NCI-H460 (cell line): ENCODE measurements around the gene CRADD. TPM values are rescaled to one million over a fixed set of nuclear protein-coding genes. Genes with fewer than 3 reads are reported as not detected.

ENCODE experiments used
- DNase-seq: peaks from one replicate; pipeline ENCODE4 v3.0.0-alpha.2; 2016; ENCODE audit warnings: low read depth; ENCODE audit errors: extremely low read depth
- total RNA-seq: library from RNA; depleted of rRNA; stranded (reverse); fragments of >200 nt; shearing (Covaris generic); gene quantifications from 2 replicates; pipeline ENCODE4 v1.2.3, GENCODE V29; 2014

The CRADD gene
- total RNA-seq, 1 experiment from 2014 or later: 20.5 TPM

GRCh38 chr12:93734784-93735183 is 57.6 kb downstream of the CRADD start:
- no peak for DNase-seq

GRCh38 chr12:93736640-93737178 is 59.5 kb downstream of the CRADD start:
- no peak for DNase-seq

- DNase-seq: no peak
These were observed 60.5 kb downstream of the CRADD start for GRCh38 chr12:93737457-93738198.

GRCh38 chr12:93738199-93739058 is 61.3 kb downstream of the CRADD start:
- DNase-seq: no peak

- no peak for DNase-seq
These were observed 63.6 kb downstream of the CRADD start for GRCh38 chr12:93740751-93741150.

GRCh38 chr12:93741659-93742109 is 64.5 kb downstream of the CRADD start:
- no peak for DNase-seq

GRCh38 chr12:93742110-93742934 is 65.1 kb downstream of the CRADD start:
- DNase-seq: peak; percentile 54

GRCh38 chr12:93743229-93743998 is 66.2 kb downstream of the CRADD start:
- DNase-seq: no peak

GRCh38 chr12:93743999-93744689 is 67.0 kb downstream of the CRADD start:
- no peak for DNase-seq

- DNase-seq: no peak
These were observed 68.1 kb downstream of the CRADD start for GRCh38 chr12:93745286-93745685.

- no peak for DNase-seq
These were observed 69.5 kb downstream of the CRADD start for GRCh38 chr12:93746572-93747168.

- DNase-seq: no peak
These were observed 71.7 kb downstream of the CRADD start for GRCh38 chr12:93748672-93749383.

GRCh38 chr12:93749515-93749914 is 72.3 kb downstream of the CRADD start:
- DNase-seq: no peak

- DNase-seq: no peak
These were observed 72.9 kb downstream of the CRADD start for GRCh38 chr12:93750056-93750455.

- no peak for DNase-seq
These were observed 74.9 kb downstream of the CRADD start for GRCh38 chr12:93751864-93752610.

GRCh38 chr12:93753285-93753684 is 76.1 kb downstream of the CRADD start:
- DNase-seq: no peak

- DNase-seq: no peak
These were observed 76.8 kb downstream of the CRADD start for GRCh38 chr12:93753838-93754429.
